ENCODE measurements around the gene PIGW.

PIGW gene

GRCh38 chr17:36509272-36509985, 25.4 kb upstream of the PIGW start:
- DNase-seq, result no peak

DNA sequence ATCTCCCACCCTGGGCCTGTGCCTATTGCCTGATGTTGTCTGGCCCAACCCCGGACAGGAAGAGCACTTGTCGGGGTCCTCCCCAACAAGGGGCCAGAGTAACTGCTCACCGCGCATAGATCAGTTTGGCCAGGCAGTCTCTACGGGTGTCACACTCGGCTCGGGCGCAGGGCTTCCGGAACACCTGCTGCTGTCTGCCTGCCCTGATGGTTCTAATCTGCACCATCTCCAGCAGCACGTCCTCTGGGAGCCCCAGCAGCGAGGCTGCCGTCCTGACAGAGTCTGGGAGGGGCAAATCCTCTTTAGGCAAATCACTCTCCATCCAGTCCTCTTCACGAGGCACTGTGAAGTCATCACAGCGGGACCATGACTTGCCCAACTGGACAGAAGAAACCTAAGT, 24.2 kb upstream of the PIGW start:
- DNase-seq, result no peak

GRCh38 chr17:36511216-36511615, 23.6 kb upstream of the PIGW start:
- DNase-seq, result no peak

DNA sequence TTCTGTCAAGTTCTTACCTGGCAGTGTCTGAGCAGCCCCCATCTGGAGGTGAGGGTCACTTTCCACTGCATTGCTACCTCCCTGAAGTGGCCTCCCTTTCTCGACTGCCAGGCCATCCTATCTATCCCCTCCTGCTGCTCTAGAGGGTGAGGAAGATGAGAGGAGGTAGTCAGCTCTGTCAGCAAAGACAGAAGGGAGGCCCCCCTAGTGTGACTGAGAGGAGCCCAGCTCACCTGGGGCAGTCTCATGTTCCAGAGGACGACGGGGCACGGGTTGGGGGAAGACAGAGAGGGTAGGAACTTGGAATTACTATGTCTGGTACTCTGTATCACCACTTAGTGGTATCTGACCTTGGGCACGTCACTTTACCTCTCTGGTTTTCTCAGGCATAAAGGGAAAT, 22.1 kb upstream of the PIGW start:
- no peak for DNase-seq

GRCh38 chr17:36514856-36515255, 19.9 kb upstream of the PIGW start:
- no peak for DNase-seq

DNA sequence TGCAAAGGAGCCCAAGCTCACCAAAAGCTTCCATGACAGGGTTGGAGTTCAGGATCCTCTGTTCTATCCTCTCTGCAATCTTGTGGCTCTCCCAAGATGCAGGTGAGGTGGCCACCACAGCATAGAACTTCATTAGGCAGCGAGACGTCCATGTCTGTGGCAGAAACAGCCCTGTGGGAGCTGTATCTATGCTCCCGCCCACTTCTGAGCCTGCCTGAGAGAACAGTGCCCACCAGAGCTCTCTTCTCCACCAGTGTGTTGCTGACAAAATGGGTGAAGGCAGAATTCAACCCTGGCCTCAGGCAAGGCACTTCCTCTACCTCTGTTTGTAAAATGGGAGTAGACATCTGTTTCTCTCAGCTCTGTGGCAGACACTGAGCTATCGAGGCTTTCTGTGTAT, 18.9 kb upstream of the PIGW start:
- DNase-seq, result no peak

- DNase-seq, result no peak
These were observed 11.7 kb upstream of the PIGW start for GRCh38 chr17:36523113-36523512.

DNA sequence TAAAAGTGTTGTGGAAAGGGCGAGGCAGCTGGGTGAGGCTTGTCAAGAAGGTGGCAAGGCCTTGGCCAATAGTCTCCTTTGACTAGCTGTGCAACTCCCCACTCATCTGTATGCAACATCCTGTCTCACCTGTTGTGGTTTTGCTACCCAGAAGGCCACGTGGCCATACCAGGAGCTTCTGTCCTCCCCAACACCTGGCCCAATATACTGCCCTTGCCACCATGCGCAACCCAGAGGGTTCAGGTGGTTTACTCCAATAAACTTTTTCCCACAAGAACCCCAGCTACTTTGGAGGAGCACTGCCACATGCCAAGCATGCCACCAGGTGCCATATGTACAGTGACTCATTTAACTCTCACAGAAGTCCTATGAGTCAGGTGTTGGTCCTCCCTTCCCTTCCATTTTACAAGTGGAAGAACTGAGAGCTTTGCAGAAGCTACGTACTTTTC, 10.3 kb upstream of the PIGW start:
- DNase-seq, result no peak

DNA sequence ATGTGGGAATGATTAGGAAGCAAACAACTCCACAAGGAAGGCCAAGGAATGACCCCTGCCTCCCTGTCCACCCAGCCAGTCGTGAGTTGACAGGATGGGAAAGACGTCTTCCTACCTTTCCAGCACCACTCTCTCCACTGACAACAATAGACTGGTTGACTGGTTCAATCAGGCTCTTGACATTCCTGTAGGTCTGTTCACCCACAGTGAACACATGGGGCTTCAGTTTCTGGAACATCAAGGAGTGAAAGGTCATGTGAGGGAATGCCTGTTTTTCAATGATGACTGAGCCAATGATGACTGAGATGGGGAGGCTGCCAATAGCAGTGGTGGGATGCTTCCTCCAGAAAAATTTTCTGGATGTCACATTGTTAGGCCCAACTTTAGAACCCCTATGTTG, 9.7 kb upstream of the PIGW start:
- no peak for DNase-seq

DNA sequence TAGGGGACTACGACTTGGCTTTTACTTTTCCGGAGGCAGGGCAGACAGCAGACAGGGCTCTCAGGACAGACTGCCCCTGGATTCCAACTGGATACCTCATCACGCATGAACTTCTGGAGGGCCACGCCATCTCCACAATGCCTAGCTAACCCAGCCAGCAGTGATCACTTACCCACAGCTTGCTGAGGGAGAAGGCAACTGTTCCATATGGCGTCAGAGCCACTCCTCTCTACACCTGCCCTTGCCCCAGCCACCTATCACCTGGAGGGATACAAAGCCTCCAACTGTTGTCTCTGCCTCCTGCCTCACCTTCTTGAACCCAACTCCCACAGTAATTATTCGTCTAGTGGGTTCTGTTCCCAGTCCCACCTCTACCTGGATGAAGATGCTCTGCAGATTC, 8.9 kb upstream of the PIGW start:
- DNase-seq, result no peak

- no peak for DNase-seq
These were observed 7.1 kb upstream of the PIGW start for GRCh38 chr17:36527621-36528250.

GRCh38 chr17:36529121-36529520, 5.7 kb upstream of the PIGW start:
- peak; percentile 42 for DNase-seq

- no peak for DNase-seq
These were observed 2.3 kb upstream of the PIGW start for GRCh38 chr17:36532435-36532975.

- DNase-seq, result peak; percentile 83
These were observed 600 bp upstream of the PIGW start for GRCh38 chr17:36533935-36534839.

GRCh38 chr17:36535669-36536081, 888 bp downstream of the PIGW start:
- DNase-seq, result no peak

- DNase-seq, result peak; percentile 94
These were observed 5.9 kb downstream of the PIGW start for GRCh38 chr17:36540696-36541095.

- no peak for DNase-seq
These were observed 8.0 kb downstream of the PIGW start for GRCh38 chr17:36542755-36543154.

GRCh38 chr17:36544044-36544306, 9.2 kb downstream of the PIGW start:
- peak; percentile 78 for DNase-seq

DNA sequence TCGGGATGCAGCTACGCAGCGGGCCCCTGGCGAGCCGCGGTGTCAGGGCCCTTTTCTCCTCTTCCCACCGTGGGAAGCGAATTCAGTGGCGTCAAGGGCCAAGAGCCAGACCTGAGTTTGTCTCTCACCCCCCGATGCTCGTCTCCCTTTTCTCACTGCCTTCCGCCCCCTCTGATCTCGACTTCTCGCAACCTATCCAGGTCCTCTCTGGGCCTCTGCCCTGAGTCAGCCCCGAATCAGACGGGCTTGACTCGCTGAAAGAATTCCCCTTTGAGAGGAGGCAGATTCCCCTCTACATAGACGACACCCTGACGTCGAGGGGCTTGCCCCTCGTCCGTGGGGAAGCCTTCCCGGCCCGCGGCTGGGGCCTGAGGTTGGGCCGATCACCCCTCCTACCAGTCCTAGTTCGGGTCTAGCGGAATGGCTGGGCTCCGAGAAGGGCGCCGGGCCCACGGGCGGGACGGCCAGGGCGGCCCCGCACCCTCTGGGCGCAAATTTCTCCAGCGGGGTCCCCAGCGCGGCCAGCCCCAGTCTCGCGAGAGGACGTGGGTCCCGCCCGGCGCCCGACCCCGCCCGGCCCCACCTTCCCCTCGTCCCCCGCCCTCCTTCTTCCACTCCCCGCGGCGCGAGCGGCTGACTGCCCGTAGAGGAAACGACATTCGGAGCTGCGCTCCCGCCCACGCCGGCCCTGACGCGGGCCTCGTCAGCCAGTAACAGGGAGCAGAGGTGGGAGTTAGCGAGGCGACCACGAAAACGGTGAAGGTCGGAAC, 9.7 kb downstream of the PIGW start, which contains the start of gene GGNBP2:
Gene GGNBP2, plus strand, starts transcription at position 613 of the 770 bp plus-strand sequence. CDS start 806 bp downstream, outside the sequence.
- peak; percentile 91 for DNase-seq

DNA sequence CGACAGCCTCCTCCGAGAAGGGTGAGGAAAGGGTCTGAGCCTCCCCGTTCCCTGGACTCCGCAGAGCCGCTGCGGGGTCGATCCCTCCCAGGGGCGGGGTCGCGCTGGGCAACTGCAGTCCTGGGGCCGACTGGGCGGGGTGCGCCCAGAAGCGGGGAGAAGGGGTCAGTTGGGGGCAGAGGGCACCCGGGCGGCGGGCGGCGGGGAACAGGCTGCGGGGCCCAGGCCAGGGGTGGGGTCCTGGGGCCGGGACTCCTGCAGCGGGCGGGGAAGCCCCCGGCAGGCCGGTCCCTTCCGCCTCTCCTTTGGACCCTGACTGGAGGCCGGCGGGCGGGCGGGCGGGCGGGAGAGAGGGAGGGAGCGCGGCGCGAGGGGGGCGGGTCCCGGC, 10.3 kb downstream of the PIGW start:
- no peak for DNase-seq

- peak; percentile 96 for DNase-seq
These were observed 11.0 kb downstream of the PIGW start for GRCh38 chr17:36545465-36546417.

Data from hematopoietic multipotent progenitor cell treated with erythropoietin and hydrocortisone succinate and interleukin-3 and kit ligand, for 8 days (in vitro differentiated cells).